Fibroblast of pulmonary artery (primary cell): ENCODE data around the gene PDE6A.

Experiments used
- DNase-seq: peaks from one replicate; pipeline ENCODE4 v3.0.0-alpha.2; 2010; ENCODE audit warnings: low read depth
- H3K4me3 ChIP-seq: replicated peaks from 2 replicates; pipeline ENCODE4 v1.5.1; 2011; ENCODE audit warnings: low read depth, mild to moderate bottlenecking, control low read depth, low read length, moderate library complexity
- CTCF ChIP-seq: IDR thresholded peaks from 2 replicates; pipeline ENCODE4 v1.5.1; 2011; ENCODE audit warnings: mild to moderate bottlenecking, control low read depth, low read length, inconsistent platforms; ENCODE audit errors: missing control alignments

The PDE6A gene

GRCh38 chr5:149930749-149931574 is 13.6 kb downstream of the PDE6A start:
- no peak for DNase-seq
- no peak for TF ChIP-seq CTCF
- no peak overlapping the region for H3K4me3 ChIP-seq

GRCh38 chr5:149930043-149930748 is 14.4 kb downstream of the PDE6A start:
- no peak for TF ChIP-seq CTCF
- DNase-seq = peak; percentile 47
- peak overlapping the region; percentile 23 for H3K4me3 ChIP-seq

GRCh38 chr5:149924486-149924885 is 20.1 kb downstream of the PDE6A start:
- TF ChIP-seq CTCF = no peak
- peak; percentile 25 for DNase-seq
- no peak overlapping the region for H3K4me3 ChIP-seq

- DNase-seq = no peak
- no peak for TF ChIP-seq CTCF
- no peak overlapping the region for H3K4me3 ChIP-seq
These were observed 21.6 kb downstream of the PDE6A start for GRCh38 chr5:149922950-149923349.

GRCh38 chr5:149921597-149921996 is 23.0 kb downstream of the PDE6A start:
- no peak for TF ChIP-seq CTCF

GRCh38 chr5:149917073-149917676 is 27.4 kb downstream of the PDE6A start:
- no peak overlapping the region for H3K4me3 ChIP-seq
- no peak for TF ChIP-seq CTCF
- DNase-seq = peak; percentile 40

More at GRCh38 chr5:149921597-149921996, 23.0 kb downstream of the PDE6A start:
- no peak for DNase-seq
- no peak overlapping the region for H3K4me3 ChIP-seq
